ENCODE results near the gene SPOCK2. TPM values are rescaled to one million over a fixed set of nuclear protein-coding genes. Genes with fewer than 3 reads are reported as not detected.

SPOCK2 gene
- total and polyA plus RNA-seq, 2 of the 13 experiments (the other 11 are each of a cell fraction or from before 2014, with no cell fraction given): 8.6 to 30.6 TPM

DNA sequence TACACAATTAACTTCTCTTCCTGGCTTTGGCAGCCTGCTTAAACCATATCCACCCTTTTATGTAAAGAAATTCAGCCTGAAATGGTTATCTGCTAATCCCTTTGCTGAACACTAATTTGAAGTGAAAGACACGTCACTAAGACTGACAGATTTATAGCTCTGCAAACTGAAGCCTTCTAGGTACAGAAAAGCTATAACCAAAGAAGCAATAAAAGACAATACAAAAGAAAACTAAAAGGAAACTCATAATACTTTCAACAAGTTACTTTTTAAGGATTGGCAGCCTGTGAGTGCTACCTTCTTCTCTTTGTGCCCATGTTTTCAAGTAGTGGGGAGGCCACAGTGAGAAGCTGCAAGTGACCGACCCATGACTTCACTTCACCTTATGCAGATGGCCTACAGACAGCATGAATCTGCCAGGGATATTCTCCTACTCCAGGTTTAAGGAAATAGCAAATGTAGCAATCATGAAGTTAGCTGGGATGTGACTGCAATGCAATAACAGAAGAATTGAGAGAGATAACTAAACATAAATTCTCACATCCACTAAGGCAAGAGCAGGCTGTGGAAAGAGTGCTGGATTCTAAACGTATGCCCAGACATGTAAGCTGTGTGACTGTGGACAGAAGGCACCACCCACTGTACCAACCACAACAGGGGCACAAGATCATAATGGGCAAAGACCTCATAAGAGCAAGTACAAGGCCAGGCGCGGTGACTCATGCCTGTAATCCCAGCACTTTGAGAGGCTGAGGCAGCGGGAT lies 10.7 kb upstream of the SPOCK2 start (continued):
- TF ChIP-seq, protein P1, sequence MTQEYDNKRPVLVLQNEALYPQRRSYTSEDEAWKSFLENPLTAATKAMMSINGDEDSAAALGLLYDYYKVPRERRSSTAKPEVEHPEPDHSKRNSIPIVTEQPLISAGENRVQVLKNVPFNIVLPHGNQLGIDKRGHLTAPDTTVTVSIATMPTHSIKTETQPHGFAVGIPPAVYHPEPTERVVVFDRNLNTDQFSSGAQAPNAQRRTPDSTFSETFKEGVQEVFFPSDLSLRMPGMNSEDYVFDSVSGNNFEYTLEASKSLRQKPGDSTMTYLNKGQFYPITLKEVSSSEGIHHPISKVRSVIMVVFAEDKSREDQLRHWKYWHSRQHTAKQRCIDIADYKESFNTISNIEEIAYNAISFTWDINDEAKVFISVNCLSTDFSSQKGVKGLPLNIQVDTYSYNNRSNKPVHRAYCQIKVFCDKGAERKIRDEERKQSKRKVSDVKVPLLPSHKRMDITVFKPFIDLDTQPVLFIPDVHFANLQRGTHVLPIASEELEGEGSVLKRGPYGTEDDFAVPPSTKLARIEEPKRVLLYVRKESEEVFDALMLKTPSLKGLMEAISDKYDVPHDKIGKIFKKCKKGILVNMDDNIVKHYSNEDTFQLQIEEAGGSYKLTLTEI (CRISPR knock-in tag; conservative IDR thresholded peaks at IDR 0.05): no peak
- no peak for TF ChIP-seq CBX5 (CRISPR knock-in tag; IDR thresholded peaks at IDR 0.05; ENCODE audit: borderline replicate concordance)
- TF ChIP-seq, protein P2, sequence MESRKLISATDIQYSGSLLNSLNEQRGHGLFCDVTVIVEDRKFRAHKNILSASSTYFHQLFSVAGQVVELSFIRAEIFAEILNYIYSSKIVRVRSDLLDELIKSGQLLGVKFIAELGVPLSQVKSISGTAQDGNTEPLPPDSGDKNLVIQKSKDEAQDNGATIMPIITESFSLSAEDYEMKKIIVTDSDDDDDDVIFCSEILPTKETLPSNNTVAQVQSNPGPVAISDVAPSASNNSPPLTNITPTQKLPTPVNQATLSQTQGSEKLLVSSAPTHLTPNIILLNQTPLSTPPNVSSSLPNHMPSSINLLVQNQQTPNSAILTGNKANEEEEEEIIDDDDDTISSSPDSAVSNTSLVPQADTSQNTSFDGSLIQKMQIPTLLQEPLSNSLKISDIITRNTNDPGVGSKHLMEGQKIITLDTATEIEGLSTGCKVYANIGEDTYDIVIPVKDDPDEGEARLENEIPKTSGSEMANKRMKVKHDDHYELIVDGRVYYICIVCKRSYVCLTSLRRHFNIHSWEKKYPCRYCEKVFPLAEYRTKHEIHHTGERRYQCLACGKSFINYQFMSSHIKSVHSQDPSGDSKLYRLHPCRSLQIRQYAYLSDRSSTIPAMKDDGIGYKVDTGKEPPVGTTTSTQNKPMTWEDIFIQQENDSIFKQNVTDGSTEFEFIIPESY (CRISPR knock-in tag; IDR thresholded peaks at IDR 0.05): peak; percentile 70; the same call in 1 of the 2 replicates
- peak; percentile 43 for TF ChIP-seq RBM22 (optimal IDR thresholded peaks at IDR 0.05; ENCODE audit: low read length)
- TF ChIP-seq SAP130 (CRISPR knock-in tag; IDR thresholded peaks at IDR 0.05; ENCODE audit: low read depth): no peak; the same call in 1 of the 2 replicates
- TF ChIP-seq ZMYM3 (CRISPR knock-in tag; IDR thresholded peaks at IDR 0.05): peak; percentile 61; the same call in 1 of the 2 replicates
- 0 out of 2 replicates have a peak, but pooled peaks have one; percentile 11 for TF ChIP-seq ZNF430 (CRISPR knock-in tag; IDR thresholded peaks at IDR 0.05)
- TF ChIP-seq, protein P3, sequence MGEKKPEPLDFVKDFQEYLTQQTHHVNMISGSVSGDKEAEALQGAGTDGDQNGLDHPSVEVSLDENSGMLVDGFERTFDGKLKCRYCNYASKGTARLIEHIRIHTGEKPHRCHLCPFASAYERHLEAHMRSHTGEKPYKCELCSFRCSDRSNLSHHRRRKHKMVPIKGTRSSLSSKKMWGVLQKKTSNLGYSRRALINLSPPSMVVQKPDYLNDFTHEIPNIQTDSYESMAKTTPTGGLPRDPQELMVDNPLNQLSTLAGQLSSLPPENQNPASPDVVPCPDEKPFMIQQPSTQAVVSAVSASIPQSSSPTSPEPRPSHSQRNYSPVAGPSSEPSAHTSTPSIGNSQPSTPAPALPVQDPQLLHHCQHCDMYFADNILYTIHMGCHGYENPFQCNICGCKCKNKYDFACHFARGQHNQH (CRISPR knock-in tag; IDR thresholded peaks at IDR 0.05): peak; percentile 3; the same call in 1 of the 2 replicates
- TF ChIP-seq CEBPG (CRISPR knock-in tag; IDR thresholded peaks at IDR 0.05): 0 out of 2 replicates have a peak, but pooled peaks have one; percentile 2
- 0 out of 2 replicates have a peak, but pooled peaks have one; percentile 53 for TF ChIP-seq ZNF605 (CRISPR knock-in tag; IDR thresholded peaks at IDR 0.05)
- TF ChIP-seq CREM (IDR thresholded peaks at IDR 0.05): peak; percentile 55; the same call in 1 of the 2 replicates
- TF ChIP-seq CREM (CRISPR knock-in tag; IDR thresholded peaks at IDR 0.05): no peak
- TF ChIP-seq, protein P4, sequence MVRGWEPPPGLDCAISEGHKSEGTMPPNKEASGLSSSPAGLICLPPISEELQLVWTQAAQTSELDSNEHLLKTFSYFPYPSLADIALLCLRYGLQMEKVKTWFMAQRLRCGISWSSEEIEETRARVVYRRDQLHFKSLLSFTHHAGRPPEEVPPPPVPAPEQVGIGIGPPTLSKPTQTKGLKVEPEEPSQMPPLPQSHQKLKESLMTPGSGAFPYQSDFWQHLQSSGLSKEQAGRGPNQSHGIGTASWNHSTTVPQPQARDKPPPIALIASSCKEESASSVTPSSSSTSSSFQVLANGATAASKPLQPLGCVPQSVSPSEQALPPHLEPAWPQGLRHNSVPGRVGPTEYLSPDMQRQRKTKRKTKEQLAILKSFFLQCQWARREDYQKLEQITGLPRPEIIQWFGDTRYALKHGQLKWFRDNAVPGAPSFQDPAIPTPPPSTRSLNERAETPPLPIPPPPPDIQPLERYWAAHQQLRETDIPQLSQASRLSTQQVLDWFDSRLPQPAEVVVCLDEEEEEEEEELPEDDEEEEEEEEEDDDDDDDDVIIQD (CRISPR knock-in tag; IDR thresholded peaks at IDR 0.05; ENCODE audit: low read depth): peak; percentile 5; the same call in 1 of the 2 replicates
- TF ChIP-seq ZBTB38 (CRISPR knock-in tag; IDR thresholded peaks at IDR 0.05): peak; percentile 76
- TF ChIP-seq, protein P5, sequence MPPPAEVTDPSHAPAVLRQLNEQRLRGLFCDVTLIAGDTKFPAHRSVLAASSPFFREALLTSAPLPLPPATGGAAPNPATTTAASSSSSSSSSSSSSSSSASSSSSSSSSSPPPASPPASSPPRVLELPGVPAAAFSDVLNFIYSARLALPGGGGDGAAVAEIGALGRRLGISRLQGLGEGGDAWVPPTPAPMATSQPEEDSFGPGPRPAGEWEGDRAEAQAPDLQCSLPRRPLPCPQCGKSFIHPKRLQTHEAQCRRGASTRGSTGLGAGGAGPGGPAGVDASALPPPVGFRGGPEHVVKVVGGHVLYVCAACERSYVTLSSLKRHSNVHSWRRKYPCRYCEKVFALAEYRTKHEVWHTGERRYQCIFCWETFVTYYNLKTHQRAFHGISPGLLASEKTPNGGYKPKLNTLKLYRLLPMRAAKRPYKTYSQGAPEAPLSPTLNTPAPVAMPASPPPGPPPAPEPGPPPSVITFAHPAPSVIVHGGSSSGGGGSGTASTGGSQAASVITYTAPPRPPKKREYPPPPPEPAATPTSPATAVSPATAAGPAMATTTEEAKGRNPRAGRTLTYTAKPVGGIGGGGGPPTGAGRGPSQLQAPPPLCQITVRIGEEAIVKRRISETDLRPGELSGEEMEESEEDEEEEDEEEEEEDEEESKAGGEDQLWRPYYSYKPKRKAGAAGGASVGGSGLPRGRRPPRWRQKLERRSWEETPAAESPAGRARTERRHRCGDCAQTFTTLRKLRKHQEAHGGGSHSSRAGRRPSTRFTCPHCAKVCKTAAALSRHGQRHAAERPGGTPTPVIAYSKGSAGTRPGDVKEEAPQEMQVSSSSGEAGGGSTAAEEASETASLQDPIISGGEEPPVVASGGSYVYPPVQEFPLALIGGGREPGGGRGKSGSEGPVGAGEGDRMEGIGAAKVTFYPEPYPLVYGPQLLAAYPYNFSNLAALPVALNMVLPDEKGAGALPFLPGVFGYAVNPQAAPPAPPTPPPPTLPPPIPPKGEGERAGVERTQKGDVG (CRISPR knock-in tag; IDR thresholded peaks at IDR 0.05; ENCODE audit: borderline replicate concordance): no peak
- TF ChIP-seq ELF1 (CRISPR knock-in tag; IDR thresholded peaks at IDR 0.05): 0 out of 2 replicates have a peak, but pooled peaks have one; percentile 8
- 0 out of 2 replicates have a peak, but pooled peaks have one; percentile 1 for TF ChIP-seq ZNF205 (CRISPR knock-in tag; IDR thresholded peaks at IDR 0.05)

Data from HepG2 (cell line).